GM21447 (cell line): Measurements from ENCODE around the gene FOXN1.
"Not testable (repeated sequence)": the region's sequence is repeated elsewhere in the genome, so short reads cannot be mapped to it uniquely, and the experiment has no call there.

Experiments
- ATAC-seq: cut with Tn5 transposase; IDR thresholded peaks from one replicate; pipeline ENCODE4 v1.9.1; 2021; ENCODE audit not compliant: unreplicated experiment

The FOXN1 gene

DNA sequence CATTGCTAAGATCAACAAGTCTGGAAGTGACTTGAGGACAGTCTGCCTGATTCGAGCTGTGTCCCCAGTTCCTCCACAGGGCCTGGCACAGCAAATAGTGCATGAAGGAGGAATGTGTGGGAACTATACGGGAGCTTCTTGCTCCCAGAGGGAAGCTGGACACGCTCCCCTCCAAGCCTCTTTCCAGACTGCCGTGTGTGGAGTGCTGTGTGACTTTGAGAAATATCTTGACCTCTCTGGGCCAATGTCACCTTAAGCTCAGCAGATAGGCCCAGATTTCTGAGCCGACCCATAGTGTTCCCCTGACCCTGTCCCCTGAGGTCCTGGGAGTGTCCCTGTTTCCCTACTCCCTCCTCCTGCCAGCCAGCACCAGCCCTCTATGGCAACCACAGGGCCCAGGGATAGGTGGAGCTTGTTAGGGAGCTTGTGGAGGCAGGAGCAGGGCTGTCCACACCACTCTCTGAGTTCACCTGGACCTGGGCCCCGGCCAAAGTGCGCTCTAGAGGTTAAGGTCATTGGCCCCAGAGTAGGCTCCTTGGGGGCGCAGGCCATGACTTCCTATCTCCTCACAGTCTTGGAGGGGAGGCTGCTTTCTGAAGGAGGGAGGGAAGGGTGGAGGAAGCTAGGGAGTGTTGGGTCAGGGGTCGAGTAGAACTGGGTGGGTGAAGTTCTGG is 6.3 kb upstream of the FOXN1 start:
- ATAC-seq: no peak

GRCh38 chr17:28500712-28501379 is 5.3 kb upstream of the FOXN1 start:
- no peak for ATAC-seq

- ATAC-seq: no peak
Measured at GRCh38 chr17:28501421-28502284, 4.5 kb upstream of the FOXN1 start.

GRCh38 chr17:28503420-28503819 is 2.7 kb upstream of the FOXN1 start:
- ATAC-seq: no peak

GRCh38 chr17:28506763-28507487 is 777 bp downstream of the FOXN1 start:
- no peak for ATAC-seq

GRCh38 chr17:28507567-28508203 is 1.5 kb downstream of the FOXN1 start:
- ATAC-seq: no peak

DNA sequence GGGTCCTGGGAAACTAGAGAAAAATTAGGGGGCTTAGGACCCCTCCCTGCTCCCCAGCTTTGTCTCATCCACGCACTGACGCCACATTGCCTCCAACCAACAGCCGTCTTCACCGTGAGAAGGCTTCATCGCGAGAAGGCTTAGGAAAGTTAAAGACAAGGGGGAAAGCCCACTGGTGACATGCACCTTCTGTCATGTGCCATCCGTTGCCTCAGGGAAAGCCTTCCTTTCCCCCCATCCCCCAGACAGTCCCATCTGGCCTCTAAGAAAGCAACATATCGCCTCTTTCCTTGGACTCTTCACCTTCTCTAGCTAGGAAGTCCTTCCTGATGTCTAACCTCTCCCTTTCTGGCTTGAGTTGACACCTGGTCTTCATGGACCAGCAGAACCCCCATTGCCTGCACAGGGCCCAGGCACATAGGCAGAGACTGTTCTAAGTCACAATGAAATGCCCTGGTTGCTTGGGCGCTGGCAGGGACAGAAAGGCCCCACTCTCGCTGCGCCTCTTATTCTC is 2.1 kb downstream of the FOXN1 start:
- no peak for ATAC-seq

DNA sequence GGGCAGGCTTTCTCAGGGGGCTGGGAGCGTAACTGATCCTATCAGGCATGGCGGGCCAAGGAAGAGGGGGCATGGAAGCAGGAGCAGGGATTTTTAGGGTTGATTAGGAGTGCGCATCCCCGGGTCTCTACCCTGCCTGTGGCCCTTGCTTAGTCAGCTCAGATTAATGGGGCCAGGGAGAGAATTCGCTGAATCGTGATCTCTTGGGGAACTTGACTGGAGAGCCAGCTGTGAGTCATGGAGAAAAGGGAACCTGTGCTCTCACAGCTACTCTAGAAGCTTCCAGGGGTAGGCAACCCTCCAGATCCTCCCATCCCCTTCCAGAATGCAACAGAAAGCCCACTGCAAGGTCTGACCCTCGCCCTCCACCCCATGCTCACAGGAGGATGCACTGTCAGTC is 3.6 kb downstream of the FOXN1 start:
- ATAC-seq: no peak

GRCh38 chr17:28511858-28512461 is 5.8 kb downstream of the FOXN1 start:
- no peak for ATAC-seq

- no peak for ATAC-seq
Measured at GRCh38 chr17:28513476-28513875, 7.3 kb downstream of the FOXN1 start.

DNA sequence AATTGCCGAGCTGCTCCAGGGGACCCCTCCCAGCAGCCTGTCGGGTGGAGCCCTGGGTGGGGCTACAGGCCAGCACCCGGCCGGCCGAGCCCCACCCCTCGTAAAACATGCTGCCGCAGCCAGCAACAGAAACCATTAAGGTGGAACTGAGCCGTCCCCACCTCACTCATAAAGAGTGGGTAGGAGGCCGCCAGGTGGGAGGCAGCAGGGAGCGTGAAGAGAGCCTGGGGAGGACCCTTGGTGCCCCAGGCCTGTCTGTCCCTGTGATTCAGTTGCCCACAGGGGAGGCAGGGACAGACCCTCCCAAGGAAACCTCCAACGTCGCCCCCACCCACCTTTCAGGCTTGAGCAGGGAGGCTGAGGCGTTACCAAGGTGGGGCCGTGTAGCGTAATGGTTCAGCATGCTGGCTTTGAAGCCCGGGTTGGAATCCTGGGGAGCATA is 8.4 kb downstream of the FOXN1 start:
- ATAC-seq: no peak

DNA sequence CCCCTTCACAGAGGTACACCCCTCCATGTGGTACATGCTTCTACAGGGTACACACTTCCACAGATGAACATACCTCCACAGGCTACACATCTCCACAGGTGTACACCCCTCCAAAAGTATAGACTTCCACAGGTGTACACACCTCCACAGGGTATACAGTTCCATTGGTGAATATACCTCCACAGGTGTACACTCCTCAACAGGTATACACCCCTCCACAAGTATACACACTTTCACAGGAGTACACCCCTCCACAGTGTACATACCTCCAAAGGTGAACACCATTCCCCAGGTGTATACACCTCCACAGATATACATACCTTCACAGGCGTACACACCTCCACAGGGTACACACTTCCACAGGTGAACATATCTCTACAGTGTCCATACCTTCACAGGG is 9.4 kb downstream of the FOXN1 start:
- ATAC-seq: no peak

DNA sequence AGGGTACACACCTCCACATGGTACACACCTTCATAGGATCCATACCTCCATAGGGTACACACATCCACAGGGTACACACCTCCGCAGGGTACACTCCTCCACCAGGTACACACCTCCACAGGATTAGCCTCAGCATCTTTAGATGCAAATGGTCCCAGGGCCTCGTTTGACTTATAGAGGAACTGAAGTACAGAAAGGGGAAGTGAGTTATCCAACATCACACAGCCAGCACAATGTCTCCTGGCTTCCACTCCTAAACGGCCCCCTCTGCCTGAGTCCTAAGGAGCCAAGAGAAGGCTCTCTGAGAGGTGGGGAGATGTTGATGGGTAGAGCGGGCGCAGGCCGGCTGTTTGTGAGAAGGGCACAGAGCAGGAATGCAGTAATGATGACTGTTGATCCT is 12.0 kb downstream of the FOXN1 start:
- no peak for ATAC-seq

- no peak for ATAC-seq
Measured at GRCh38 chr17:28518578-28518977, 12.4 kb downstream of the FOXN1 start.

- ATAC-seq: no peak
Measured at GRCh38 chr17:28519236-28519635, 13.1 kb downstream of the FOXN1 start.

DNA sequence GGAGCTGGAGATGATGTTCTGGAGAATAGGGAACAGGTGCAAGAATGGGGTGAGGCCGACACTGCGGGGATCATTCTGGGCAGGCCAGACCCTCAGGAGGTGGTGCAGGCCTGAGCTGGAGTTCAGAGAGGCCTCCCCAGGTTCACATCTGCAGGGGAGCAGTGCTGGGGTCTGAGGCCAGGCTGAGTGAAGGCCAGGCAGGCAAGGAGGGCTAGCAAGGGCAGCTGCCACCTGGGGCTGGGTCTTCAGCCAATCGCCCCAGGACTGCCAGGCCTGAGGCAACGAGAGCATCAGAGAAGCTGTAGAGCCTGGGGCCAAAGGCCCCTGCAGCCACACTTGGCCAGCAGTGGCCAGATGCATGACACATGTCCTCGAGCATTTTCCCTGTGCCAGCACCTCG is 14.5 kb downstream of the FOXN1 start:
- ATAC-seq: no peak

DNA sequence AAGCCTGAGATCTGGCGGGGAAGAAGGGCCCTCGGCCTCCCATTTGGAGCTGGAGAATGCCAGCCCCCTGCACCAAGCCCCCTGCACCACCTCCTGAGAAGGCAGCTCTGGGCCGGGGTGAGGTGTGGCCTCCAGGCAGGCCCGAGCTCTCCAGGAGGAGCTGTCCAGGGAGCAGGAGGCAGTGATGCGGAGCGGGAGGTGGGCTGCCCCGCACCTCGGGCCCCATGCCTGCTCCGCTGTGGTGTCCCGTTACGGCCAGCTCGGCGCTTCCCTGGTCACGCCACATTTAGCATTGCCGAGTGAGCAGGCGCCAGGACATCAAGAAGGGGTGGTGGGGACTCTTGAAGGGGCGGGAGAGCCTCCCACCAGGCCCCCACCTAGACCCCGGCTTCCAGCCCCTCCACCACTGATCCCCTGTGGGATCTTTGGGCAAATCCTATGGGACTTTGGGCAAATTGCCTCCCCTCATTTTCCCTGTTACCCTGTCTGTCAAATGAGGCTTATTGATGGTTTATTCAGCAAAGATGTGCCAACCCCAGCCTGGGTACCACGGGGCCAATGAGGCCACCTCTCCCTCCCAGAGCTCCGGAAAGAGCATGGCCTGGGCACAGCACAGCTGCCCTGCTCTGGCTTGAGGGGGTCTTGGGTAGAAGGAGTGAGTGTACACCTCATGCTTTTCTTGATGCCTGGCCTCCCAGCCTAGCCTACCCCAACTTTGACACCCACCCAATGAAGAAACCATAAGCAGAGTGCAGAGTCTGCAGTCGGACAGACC is 15.3 kb downstream of the FOXN1 start:
- no peak for ATAC-seq

- ATAC-seq: not testable (repeated sequence)
Measured at GRCh38 chr17:28522281-28522680, 16.1 kb downstream of the FOXN1 start.

GRCh38 chr17:28523186-28523585 is 17.0 kb downstream of the FOXN1 start:
- ATAC-seq: no peak
